Measurements from ENCODE around the gene TRIM32.

Gene TRIM32

GRCh38 chr9:116726602-116727001 is 39.5 kb downstream of the TRIM32 start:
- Histone ChIP-seq H3K36me3 (ENCODE audit: insufficient read depth, low read length) (no peaks in the 10 kb centered on the region), H4K20me1 (ENCODE audit: insufficient read depth, low read length) (no peaks in the 10 kb centered on the region), H3K9ac (ENCODE audit: low read length) (no peak overlapping the region), H2AFZ (ENCODE audit: low read length) (no peak overlapping the region), H3K27me3 (ENCODE audit: insufficient read depth, low read length) (peaks cover 4% of the 10 kb centered on the region; the same call in 1 of the 2 replicates), H3K4me2 (ENCODE audit: low read length) (no peak overlapping the region), H3K4me1 (ENCODE audit: insufficient read depth, low read length, severe bottlenecking) (no peaks in the 10 kb centered on the region), H3K27ac (ENCODE audit: low read depth, low read length, poor library complexity, severe bottlenecking) (no peak overlapping the region), H3F3A (ENCODE audit: insufficient read depth, low read length) (no peaks in the 10 kb centered on the region), H3K79me2 (ENCODE audit: insufficient read depth, low read length) (no peaks in the 10 kb centered on the region), H3K4me3 (ENCODE audit: low read depth, low read length, poor library complexity, severe bottlenecking) (no peak overlapping the region), H3K9me3 (ENCODE audit: low read length) (no peaks in the 10 kb centered on the region), H3K9me2 (ENCODE audit: low read depth, low read length) (no peaks in the 10 kb centered on the region)
- TF ChIP-seq CTCF (IDR thresholded peaks at IDR 0.05; ENCODE audit: low read length): no peak
- TF ChIP-seq EZH2 (IDR thresholded peaks at IDR 0.05; ENCODE audit: borderline replicate concordance, low read length): no peak

GRCh38 chr9:116733010-116733641 is 46.0 kb downstream of the TRIM32 start:
- Histone ChIP-seq H3K9ac (ENCODE audit: low read length) (no peak overlapping the region), H3K9me3 (ENCODE audit: low read length) (no peaks in the 10 kb centered on the region), H4K20me1 (ENCODE audit: insufficient read depth, low read length) (no peaks in the 10 kb centered on the region), H3K9me2 (ENCODE audit: low read depth, low read length) (no peaks in the 10 kb centered on the region), H3K4me3 (ENCODE audit: low read depth, low read length, poor library complexity, severe bottlenecking) (no peak overlapping the region), H3K27me3 (ENCODE audit: insufficient read depth, low read length) (no peaks in the 10 kb centered on the region), H3K4me1 (ENCODE audit: insufficient read depth, low read length, severe bottlenecking) (no peaks in the 10 kb centered on the region), H3K79me2 (ENCODE audit: insufficient read depth, low read length) (no peaks in the 10 kb centered on the region), H3K27ac (ENCODE audit: low read depth, low read length, poor library complexity, severe bottlenecking) (no peak overlapping the region), H3K36me3 (ENCODE audit: insufficient read depth, low read length) (no peaks in the 10 kb centered on the region), H2AFZ (ENCODE audit: low read length) (no peak overlapping the region), H3F3A (ENCODE audit: insufficient read depth, low read length) (no peaks in the 10 kb centered on the region), H3K4me2 (ENCODE audit: low read length) (no peak overlapping the region)
- TF ChIP-seq CTCF (IDR thresholded peaks at IDR 0.05; ENCODE audit: low read length): no peak
- no peak for TF ChIP-seq EZH2 (IDR thresholded peaks at IDR 0.05; ENCODE audit: borderline replicate concordance, low read length)

- Histone ChIP-seq H4K20me1 (ENCODE audit: insufficient read depth, low read length) (no peaks in the 10 kb centered on the region), H3K9me2 (ENCODE audit: low read depth, low read length) (no peaks in the 10 kb centered on the region), H3K36me3 (ENCODE audit: insufficient read depth, low read length) (no peaks in the 10 kb centered on the region), H3K4me1 (ENCODE audit: insufficient read depth, low read length, severe bottlenecking) (no peaks in the 10 kb centered on the region), H3F3A (ENCODE audit: insufficient read depth, low read length) (no peaks in the 10 kb centered on the region), H2AFZ (ENCODE audit: low read length) (no peak overlapping the region), H3K27ac (ENCODE audit: low read depth, low read length, poor library complexity, severe bottlenecking) (no peak overlapping the region), H3K9me3 (ENCODE audit: low read length) (no peaks in the 10 kb centered on the region), H3K4me3 (ENCODE audit: low read depth, low read length, poor library complexity, severe bottlenecking) (no peak overlapping the region), H3K9ac (ENCODE audit: low read length) (no peak overlapping the region), H3K27me3 (ENCODE audit: insufficient read depth, low read length) (no peaks in the 10 kb centered on the region), H3K79me2 (ENCODE audit: insufficient read depth, low read length) (no peaks in the 10 kb centered on the region), H3K4me2 (ENCODE audit: low read length) (no peak overlapping the region)
- no peak for TF ChIP-seq EZH2 (IDR thresholded peaks at IDR 0.05; ENCODE audit: borderline replicate concordance, low read length)
- TF ChIP-seq CTCF (IDR thresholded peaks at IDR 0.05; ENCODE audit: low read length): no peak
These were observed 49.5 kb downstream of the TRIM32 start for GRCh38 chr9:116736399-116737151.

Data from OCI-LY1 (cell line).